GM12874 (cell line): ENCODE results near the gene KLF11.

Source experiments
- TF ChIP-seq, protein P1 (sequence below): IDR thresholded peaks from 2 replicates; pipeline ENCODE4 v1.5.1; 2011; ENCODE audit warnings: low read depth, mild to moderate bottlenecking, control low read depth, low read length, moderate library complexity; ENCODE audit not compliant: insufficient read depth

KLF11 gene

DNA sequence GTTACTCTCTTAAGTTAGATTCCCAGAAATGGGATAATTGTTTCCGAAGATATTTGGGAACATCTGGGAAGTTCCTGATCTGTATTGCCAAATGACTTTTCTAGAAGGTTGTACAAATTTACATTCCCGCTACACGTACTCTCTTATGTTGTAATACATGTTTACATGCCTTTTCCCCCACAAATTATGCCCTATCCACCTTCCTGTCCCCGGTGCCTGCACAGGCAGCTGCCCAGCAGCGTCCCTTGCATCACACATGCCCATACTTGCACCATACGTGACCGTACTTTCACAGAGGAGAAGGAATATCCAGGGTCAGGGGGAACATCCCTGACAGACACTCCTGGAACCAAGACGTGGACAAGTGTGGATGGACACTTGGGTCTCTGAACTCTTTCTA is 24.2 kb upstream of the KLF11 start:
- TF ChIP-seq, protein P1, sequence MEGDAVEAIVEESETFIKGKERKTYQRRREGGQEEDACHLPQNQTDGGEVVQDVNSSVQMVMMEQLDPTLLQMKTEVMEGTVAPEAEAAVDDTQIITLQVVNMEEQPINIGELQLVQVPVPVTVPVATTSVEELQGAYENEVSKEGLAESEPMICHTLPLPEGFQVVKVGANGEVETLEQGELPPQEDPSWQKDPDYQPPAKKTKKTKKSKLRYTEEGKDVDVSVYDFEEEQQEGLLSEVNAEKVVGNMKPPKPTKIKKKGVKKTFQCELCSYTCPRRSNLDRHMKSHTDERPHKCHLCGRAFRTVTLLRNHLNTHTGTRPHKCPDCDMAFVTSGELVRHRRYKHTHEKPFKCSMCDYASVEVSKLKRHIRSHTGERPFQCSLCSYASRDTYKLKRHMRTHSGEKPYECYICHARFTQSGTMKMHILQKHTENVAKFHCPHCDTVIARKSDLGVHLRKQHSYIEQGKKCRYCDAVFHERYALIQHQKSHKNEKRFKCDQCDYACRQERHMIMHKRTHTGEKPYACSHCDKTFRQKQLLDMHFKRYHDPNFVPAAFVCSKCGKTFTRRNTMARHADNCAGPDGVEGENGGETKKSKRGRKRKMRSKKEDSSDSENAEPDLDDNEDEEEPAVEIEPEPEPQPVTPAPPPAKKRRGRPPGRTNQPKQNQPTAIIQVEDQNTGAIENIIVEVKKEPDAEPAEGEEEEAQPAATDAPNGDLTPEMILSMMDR: no peak

DNA sequence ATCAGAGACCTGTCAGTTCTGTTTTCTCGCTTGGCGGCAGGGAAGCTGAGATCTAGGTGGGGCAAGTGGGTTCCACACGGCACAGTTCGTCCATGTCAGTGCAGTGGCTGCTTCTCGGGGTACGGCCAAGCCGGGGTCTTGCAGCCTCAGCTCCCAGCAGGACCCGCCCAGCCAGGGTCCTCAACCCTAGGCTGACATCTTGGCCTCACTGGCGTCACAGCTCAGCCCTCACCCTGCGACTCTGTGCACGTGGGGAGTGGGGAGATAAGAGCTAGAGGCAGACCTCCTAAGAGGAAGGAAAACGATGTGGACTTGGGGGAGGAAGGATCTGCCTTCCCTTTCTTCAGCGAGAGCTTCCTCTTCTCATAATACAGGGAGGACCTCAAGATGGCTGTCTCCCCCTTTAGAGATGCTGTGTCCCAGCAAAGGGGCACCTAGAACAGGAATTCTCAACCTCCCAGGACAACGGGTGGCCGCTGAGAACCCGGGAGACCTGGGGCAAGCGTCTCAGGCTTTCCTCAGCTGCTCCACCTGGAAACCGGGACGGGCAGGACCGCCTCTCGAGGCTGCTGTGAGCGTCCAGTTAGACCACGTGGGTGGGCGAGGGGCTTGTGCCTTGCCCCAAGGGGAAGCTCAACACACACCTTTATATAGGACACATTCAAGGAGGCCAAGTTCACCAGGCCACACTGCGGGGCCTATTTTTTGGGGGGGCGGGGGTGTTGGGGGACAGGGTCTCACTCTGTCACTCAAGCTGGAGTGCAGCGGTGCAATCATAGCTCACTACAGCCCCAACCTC is 23.5 kb upstream of the KLF11 start:
- TF ChIP-seq, protein P1: no peak

DNA sequence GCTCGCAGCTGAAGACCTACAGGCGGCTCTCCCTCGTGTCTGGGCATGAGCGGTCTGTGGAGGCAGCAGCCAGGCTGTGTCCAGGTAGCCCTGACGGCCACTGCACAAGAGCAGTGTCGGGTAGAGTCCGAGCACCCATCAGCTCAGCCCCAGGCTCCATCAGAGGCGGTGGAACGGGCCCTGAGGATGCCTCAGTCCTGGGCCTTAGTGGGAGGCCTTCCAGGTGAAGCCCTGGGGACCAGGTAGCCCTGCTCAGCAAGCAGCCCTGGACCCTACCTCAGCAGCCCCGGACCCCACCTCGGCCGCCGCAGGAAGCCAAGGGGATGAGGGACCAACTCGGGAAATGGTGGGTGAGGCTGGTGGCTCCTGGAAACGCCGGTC is 21.3 kb upstream of the KLF11 start:
- TF ChIP-seq, protein P1: no peak

DNA sequence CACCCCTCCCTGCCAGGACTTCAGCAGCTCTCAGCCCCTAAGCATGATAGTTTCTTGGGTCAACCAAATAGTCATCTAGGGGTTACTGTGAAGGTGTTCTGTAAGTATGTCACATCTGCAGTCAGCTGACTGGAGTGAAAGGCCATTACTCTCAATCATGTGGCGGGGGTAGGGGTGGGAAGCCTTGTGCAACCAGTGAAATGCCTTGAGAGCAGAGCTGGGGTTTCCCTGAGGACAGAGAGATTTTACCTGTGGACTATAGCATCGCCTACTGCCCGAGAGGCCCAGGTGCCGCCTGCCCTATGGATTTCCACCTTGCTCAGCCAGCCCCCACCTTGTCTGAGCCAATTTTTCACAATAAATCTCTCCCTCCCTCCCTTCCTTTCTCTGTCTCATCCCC is 20.9 kb upstream of the KLF11 start:
- TF ChIP-seq, protein P1: no peak

DNA sequence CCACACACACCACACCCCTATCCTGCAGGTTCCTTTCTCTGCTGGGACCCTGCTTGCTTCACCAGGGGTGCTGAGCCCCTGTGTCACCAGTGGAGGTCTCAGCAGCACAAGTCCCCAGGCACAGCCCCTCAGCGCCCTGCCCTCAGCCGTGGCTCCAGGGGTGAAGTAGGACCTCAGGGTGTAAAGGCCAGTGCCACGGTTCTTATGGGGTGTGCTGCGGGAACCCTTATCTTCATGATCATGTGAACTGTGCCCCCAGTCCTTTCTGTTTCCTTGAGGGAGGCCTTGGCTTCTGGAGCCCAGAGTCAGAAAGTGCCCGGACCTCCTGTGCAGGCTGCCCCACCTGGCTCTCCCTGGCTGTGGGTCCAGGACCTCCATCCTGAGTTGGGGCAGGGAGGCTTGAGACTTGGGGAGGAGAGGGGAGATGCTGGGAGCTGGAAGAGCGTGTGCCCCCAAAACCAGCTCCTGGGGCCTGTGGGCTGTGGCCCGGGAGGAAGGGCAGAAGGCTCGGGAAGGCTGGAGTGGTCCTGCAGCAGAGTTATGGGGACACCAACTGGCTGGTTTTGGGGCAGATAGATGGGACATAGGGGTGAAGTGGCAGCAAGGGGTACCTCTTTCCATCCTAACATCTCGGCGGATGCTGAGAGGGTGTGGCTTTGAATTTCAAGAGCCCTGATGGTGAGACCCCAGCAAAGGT is 20.2 kb upstream of the KLF11 start:
- TF ChIP-seq, protein P1: no peak

DNA sequence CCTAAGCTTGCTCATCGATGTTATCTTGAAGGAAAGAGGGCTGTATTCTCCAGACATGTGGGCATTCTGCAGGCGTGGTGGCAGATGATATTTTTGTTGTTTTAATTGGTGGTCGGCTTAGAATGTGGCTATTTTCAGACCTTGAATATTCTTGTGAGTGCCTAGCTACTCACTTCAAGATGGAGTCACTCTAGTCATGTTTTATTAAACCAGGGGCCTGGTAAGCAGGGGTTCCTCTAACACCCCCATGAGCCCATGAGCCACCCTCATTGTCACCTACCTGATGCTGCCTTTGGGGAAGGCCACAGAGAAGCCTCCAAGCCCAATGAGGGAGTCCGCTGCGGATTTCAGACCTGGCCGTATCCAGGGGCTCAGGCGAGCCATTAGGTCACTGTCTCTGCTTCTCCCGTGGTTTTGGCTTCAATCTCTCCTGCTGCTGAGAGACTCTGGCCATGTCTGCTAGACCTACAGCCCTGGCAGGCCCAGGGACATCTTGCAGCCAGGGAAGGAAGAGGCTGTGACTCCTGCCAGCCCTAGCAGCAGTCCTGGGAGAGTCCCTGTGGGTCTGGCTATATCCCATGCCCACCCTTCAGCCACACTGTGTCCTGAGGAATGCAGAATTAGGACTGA is 16.3 kb upstream of the KLF11 start:
- TF ChIP-seq, protein P1: no peak

DNA sequence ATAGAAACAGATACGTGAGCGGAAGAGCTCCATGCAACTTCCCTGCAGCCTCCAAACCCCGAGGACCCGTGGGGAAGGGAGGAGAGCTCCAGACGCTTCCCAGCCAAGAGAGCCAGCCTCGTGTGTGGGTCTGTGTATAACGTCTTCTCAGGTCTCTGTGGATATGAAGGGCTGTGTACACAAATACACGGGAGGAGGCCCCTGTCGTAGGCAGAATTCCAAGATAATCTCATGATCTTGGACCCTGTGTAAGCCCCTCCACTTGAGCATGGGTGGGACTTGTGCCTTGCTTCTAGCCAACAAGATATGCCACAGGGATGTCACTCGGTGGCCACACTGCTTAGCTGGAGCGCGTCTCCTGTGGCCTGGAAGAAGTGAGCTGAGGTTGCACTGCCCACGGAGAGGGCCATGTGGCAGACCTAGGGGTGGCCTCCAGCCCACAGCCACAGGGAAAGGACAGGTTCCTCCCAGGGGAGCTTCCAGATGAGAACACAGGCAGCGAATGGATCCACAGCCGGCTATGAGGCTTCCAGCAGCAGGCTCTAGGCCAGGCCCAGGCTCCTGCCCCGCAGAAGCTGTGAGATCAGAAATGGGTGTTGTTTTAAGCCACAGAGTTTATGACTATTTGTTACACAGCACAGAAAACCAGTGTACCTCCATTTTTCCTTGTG is 15.6 kb upstream of the KLF11 start:
- TF ChIP-seq, protein P1: no peak
